Body of pancreas (tissue), 4 donors: ENCODE data around the gene CMTM4. TPM values are rescaled to one million over a fixed set of nuclear protein-coding genes. Genes with fewer than 3 reads are reported as not detected.
A peak's percentile ranks its signal among the peaks of the same experiment; 100 is the strongest.

Experiments used
- ATAC-seq: fragments of 150-250 bp; one replicate; pipeline ENCODE4 v1.9.1; 2016
- DNase-seq, 4 donors: peaks; one replicate each; pipeline ENCODE4 v3.0.0-alpha.2; 2019
- H3K27ac ChIP-seq, 4 donors: fragments of 200-600 bp; sonication (generic); 1 replicate in 3 of 4; 2 replicates in 1 of 4; pipeline versions ENCODE4 v1.5.1 to v1.6.1; 2016 to 2019; ENCODE audit warnings: mild to moderate bottlenecking in 1 of 4, mixed read lengths in 1 of 4, moderate library complexity in 1 of 4
- H3K27me3 ChIP-seq, 2 donors: fragments of 200-600 bp; sonication (generic); one replicate each; pipeline ENCODE4 v1.6.0; 2016; ENCODE audit warnings: mild to moderate bottlenecking in 1 of 2
- H3K36me3 ChIP-seq, 2 donors: fragments of 200-600 bp; sonication (generic); replicated peaks in 1 of 2; 2 replicates each; pipeline ENCODE4 v1.5.1; 2016; ENCODE audit warnings: low read depth in 2 of 2; ENCODE audit not compliant: insufficient read depth in 1 of 2
- H3K4me1 ChIP-seq: fragments of 200-600 bp; sonication (generic); one replicate; pipeline ENCODE4 v1.6.0; 2016
- H3K4me3 ChIP-seq, 2 donors: fragments of 200-600 bp; sonication (generic); 1 replicate in 1 of 2; 2 replicates in 1 of 2; pipeline ENCODE4 v1.5.1; 2016 to 2019
- H3K9me3 ChIP-seq, 3 donors: fragments of 200-600 bp; sonication (generic); 1 replicate in 2 of 3; 2 replicates in 1 of 3; pipeline ENCODE4 v1.5.1; 2016
- POLR2A ChIP-seq, 3 donors: fragments of 450-650 bp; IDR thresholded peaks; one replicate each; pipeline ENCODE4 v1.6.1; 2016; ENCODE audit warnings: antibody characterized with exemption in 3 of 3, mild to moderate bottlenecking in 2 of 3
- WGBS, 2 donors: methylation state at CpG; one replicate each; pipeline ENCODE4 v1.1.5; 2017; 5-methylcytosine and 5-hydroxymethylcytosine counted together
- intact Hi-C: fragments of 100-400 bp; cut with DNase I; formaldehyde crosslinking; loops from one replicate; pipeline ENCODE4 v1.15.1; 2023
- total RNA-seq, 2 donors: library from RNA; depleted of rRNA; stranded (reverse); fragments of >200 nt; gene quantifications; one replicate each; pipeline ENCODE4 v1.1.0, GENCODE V29; 2016
- TF ChIP-seq, protein P1 (sequence below), 7 experiments: fragments of 450-650 bp in 4 of 7; fragments of 200-600 bp in 3 of 7; sonication (generic) in 3 of 7; IDR thresholded peaks; one replicate each; pipeline ENCODE4 v1.5.1; 2016 to 2019; ENCODE audit warnings: antibody characterized with exemption in 7 of 7

The CMTM4 gene
- total RNA-seq, 2 donors from 2014 or later: 35.9 to 36.6 TPM

DNA sequence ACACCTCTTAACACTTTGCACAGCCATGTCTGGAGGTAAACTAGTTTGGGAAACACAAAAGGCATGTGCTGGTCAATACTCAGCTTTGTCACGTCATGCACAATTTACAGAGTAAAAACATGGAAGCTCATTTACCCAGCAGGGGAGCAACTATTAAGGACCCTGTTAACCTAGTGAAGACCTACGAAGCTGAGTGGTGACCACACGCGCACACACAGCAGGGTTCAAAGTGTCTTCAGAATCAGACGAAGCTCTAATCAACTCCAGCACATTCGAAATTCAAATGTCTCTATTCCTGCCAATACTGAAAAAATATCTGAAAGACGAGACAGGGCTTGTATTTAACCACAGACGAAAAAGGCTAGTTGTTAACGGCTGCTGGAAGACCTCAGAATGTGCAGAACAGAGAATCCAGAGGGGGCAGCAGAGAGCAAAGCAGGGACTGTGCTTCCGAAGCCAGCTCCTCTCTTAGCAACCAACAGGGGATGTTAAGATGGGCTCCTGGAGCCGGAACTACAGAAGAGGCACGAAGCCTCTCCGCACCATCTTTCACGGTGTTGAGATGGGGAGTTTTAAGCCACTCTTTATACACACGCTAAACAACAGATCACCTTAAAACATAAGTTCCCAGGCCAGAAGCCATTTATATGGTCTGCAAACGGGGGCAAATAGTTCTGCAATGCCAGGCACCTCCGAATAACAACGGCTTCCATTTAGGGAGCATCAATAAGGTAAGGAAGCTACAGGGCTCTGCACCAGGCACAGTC is 45.7 kb downstream of the CMTM4 start:
- Histone ChIP-seq H3K4me1 (peaks cover 8% of the 10 kb centered on the region), H3K36me3 (no peaks in the 10 kb centered on the region), H3K27me3 (no peaks in the 10 kb centered on the region), H3K4me3 (no peak overlapping the region), H3K9me3 (no peaks in the 10 kb centered on the region), H3K27ac (no peak overlapping the region)
- 23 to 26% methylated on average over 14 to 18 of the region's 18 CpGs for WGBS, 2 donors
- ATAC-seq (peak; percentile 89), DNase-seq (peak; percentile 78 to 85 (median 82))
- TF ChIP-seq POLR2A (IDR thresholded peaks at IDR 0.05): no peak
- TF ChIP-seq, protein P1, sequence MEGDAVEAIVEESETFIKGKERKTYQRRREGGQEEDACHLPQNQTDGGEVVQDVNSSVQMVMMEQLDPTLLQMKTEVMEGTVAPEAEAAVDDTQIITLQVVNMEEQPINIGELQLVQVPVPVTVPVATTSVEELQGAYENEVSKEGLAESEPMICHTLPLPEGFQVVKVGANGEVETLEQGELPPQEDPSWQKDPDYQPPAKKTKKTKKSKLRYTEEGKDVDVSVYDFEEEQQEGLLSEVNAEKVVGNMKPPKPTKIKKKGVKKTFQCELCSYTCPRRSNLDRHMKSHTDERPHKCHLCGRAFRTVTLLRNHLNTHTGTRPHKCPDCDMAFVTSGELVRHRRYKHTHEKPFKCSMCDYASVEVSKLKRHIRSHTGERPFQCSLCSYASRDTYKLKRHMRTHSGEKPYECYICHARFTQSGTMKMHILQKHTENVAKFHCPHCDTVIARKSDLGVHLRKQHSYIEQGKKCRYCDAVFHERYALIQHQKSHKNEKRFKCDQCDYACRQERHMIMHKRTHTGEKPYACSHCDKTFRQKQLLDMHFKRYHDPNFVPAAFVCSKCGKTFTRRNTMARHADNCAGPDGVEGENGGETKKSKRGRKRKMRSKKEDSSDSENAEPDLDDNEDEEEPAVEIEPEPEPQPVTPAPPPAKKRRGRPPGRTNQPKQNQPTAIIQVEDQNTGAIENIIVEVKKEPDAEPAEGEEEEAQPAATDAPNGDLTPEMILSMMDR (IDR thresholded peaks at IDR 0.05): peak; percentile 81 to 98 (median 86)
- intact Hi-C loops: no loop called here

DNA sequence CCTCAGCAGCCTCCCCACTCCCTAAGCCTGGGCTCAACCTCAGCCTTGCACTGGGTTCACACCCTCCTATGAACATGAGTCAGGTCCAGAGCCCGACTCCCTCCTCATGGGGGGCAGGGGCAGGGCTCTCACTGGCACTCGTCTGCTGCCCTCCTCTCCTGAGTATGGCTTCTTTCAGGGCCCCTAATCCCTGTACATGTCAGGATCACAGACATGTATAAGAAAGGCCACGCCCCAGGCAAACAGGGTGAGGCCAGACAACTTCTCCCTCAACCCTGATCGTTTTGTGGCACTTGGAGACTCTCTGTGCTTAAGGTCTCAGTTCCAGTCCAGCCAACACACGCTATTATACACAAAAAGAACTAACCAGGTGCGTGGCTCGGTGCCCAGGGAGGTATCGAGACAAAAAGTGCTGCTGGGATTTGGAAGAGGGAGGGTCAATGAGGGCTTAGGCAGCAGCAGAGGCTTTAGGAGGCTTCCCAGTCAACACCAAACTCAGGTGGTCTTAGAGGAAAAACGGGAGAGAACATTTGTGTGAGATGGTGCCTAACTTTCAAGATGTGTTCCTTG is 46.8 kb downstream of the CMTM4 start:
- no peaks in the 10 kb centered on the region for H3K9me3 ChIP-seq
- H3K27ac ChIP-seq: no peak overlapping the region
- no peak for ATAC-seq
- TF ChIP-seq POLR2A (IDR thresholded peaks at IDR 0.05): no peak
- TF ChIP-seq, protein P1 (IDR thresholded peaks at IDR 0.05): no peak
- WGBS, 2 donors: 64 to 69% methylated on average over 7 to 9 of the region's 9 CpGs
- H3K4me1 ChIP-seq: peaks cover 8% of the 10 kb centered on the region
- no peaks in the 10 kb centered on the region for H3K27me3 ChIP-seq
- H3K36me3 ChIP-seq: no peaks in the 10 kb centered on the region
- DNase-seq: peak in 1 of 4 donors; percentile 19
- intact Hi-C loops: no loop called here
- H3K4me3 ChIP-seq: no peak overlapping the region

DNA sequence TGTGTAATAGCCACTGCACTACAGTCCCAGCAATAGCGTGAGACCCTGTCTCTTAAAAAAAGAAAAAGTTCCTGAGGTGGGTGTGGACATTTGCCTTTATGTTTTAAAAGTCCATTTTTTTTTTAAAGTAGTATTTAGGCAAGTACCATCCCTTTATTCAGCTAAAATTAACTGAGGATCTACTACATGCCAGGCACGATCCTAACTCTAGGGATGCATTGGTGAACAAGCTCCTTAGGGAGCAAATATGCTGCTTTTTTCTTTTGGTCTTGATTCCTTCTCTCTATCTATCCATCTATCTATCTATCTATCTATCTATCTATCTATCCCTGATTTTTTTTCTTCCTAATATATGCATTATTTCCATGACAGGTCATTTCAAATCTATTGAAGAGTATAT is 47.4 kb downstream of the CMTM4 start:
- Histone ChIP-seq H3K36me3 (no peaks in the 10 kb centered on the region), H3K4me1 (peaks cover 8% of the 10 kb centered on the region), H3K27me3 (no peaks in the 10 kb centered on the region), H3K9me3 (no peaks in the 10 kb centered on the region), H3K4me3 (no peak overlapping the region), H3K27ac (no peak overlapping the region)
- TF ChIP-seq POLR2A (IDR thresholded peaks at IDR 0.05): no peak
- TF ChIP-seq, protein P1 (IDR thresholded peaks at IDR 0.05): no peak
- ATAC-seq (no peak), DNase-seq (no peak)
- 93 to 98% methylated on average over 2 of the region's 2 CpGs for WGBS, 2 donors
- intact Hi-C loops: no loop called here

DNA sequence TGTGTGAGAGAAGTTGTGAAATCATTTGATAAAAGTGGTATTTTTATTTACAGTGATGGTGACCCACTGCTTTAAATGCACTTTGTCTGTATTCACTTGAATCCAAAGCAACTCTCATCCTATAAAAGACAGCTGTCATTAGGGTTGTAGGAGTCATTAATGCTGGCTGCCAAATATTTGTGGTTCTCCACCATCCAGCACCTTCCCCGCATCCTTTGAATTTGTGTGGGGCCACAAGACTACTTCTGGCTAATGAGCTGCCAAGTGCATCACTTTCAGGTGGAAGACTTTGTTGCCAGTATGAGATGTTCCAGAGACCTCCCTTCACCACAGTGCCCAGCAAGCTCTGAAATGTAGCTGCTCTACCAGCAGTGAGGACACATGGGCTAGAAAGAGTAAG is 48.7 kb downstream of the CMTM4 start:
- DNase-seq (no peak), ATAC-seq (no peak)
- H3K4me1 ChIP-seq: peaks cover 11% of the 10 kb centered on the region
- no peak overlapping the region for H3K27ac ChIP-seq
- no peaks in the 10 kb centered on the region for H3K27me3 ChIP-seq
- 93 to 100% methylated on average over 1 of the region's 1 CpG for WGBS, 2 donors
- intact Hi-C loops: no loop called here
- H3K36me3 ChIP-seq: no peaks in the 10 kb centered on the region
- no peaks in the 10 kb centered on the region for H3K9me3 ChIP-seq
- no peak overlapping the region for H3K4me3 ChIP-seq
- TF ChIP-seq, protein P1 (IDR thresholded peaks at IDR 0.05): no peak
- no peak for TF ChIP-seq POLR2A (IDR thresholded peaks at IDR 0.05)
